Cerebellar nuclear complex (tissue), 1 donor: ENCODE measurements around the gene BIN1.

Experiments used
- DNase-seq, 2 experiments: peaks; one replicate each; lab custom pipeline; 2025; lab: John Stamatoyannopoulos, UW

The BIN1 gene

GRCh38 chr2:127103243-127104165, 3.5 kb downstream of the BIN1 start:
- DNase-seq = no peak

DNA sequence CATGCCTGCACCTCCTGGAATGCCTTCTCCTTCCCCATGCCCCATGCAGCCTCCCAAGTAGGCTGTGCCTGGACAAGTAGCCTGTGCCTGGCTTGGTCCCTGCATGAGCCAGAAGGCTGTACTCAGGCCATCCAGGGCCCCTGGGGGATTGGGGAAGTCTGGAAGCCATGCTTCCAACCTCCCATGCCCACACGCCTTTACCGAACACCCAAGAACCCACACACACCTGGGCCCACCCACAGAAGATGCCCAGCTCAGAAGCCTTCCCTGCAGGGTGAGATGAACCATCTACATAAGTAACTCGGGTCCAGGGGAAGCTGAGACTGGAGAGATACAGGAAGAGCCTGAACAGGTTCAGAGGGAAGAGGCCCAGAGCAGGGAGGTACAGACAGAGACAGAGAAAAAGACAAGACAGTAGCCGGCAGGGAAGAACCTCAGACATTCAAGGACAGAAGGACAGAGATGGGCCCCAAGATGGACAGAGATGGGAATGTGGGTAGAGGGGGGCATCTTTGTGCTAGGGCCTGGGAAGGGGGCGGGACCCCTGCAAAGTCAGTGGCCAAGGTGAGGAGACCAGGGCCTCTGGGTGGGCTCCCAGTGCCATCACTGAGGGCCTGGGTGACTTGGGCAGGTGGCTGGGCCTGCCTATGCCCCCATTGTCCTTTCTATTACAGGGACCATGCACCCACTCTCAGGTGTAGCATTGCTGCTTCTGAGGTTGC, 4.3 kb downstream of the BIN1 start:
- DNase-seq = no peak

DNA sequence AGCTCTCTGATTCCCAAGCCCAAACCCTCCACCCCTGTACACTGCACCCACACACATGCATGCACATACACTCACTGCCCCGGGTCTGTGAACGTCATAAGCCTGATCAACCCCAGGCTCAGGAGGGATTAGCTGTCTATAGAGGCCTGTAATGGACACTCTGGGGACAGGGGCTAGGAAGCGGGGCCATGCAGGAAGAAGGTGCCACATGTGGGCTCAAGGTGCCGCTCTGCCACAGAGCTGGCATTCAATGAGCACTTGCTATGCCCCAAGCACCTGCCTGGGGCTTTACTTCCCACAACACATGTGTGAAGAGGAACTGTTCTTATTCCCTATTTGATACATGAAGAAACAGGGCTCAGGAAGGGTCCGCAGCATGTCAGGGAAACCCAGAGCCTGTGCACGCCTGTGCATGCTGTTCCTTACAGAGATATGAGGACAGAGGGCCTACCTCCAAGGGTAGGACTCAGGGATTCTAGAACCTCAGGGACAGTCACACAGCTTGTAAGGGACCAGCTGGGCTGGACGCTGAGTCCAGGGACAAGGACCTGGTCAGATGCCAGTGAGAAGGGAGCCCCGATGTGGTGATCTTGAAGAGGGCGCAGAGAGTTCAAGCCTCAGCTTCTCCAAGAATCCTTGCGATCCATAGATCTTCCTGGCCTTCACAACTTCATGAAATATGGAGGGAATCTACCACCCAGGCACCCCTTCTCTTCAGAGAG, 5.0 kb downstream of the BIN1 start:
- no peak for DNase-seq

DNA sequence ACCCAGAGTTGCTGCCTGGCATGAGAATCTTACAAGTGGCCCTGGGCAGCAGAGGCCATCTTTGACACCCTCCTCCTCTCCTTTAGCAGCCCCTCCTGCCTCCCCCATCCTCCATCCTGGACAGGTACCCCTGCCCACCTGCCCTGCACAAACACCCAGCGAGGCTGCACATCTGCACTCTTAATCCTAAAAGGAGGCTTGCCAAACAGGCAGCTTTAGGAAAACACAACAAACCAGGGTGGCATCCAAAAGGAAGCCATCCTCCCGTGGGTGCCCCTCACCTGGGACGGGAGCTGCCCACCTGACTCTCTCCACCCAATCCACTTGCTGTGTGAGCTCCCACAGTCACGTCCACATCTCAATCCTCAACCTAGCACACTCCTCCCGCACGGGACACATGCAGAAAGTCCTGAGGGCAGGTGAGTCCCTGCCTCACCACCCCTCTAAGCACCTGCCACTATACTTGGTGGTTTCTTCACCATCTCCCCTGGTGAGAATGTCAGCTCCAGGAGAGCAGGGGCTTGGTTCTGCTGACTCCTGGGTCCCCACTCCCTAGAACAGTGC, 5.8 kb downstream of the BIN1 start:
- DNase-seq = no peak

DNA sequence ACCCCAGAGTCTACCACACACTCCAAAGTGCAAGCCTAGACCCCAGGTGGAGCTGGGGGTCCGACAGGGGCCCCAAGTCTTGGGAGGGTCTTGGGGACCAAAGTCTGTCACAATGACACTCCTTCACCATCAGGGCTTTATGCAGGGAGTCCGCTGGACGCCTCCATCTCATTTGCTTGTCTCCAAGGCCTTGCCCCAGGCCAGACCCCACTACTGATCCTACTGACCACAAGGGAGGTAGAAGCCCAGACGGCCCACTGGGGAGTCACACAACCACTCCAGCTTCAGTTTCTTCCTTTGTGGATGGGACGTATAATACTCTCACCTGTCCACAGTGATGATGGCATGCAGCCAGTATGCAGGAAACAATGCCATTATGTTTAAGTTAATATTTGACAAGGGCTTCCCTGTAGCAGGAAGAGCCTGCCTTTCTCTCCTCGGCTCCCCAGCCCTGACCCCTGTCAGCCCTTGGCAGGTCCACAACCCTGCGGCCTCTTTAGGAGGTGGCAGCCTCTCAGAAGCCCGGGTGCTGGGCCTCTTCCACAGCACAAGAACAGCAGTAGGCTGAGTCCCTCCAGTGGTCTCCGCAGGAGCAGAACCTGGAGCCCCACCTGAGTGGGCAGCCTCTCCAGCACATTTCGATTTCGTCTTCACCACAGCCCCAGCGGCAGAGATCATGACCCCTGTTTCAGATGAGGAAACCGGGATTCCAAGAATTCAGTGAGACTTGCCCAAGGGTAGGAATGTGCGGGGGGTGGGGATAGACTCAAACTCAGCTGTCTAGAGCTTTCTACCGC, 6.5 kb downstream of the BIN1 start:
- no peak for DNase-seq

DNA sequence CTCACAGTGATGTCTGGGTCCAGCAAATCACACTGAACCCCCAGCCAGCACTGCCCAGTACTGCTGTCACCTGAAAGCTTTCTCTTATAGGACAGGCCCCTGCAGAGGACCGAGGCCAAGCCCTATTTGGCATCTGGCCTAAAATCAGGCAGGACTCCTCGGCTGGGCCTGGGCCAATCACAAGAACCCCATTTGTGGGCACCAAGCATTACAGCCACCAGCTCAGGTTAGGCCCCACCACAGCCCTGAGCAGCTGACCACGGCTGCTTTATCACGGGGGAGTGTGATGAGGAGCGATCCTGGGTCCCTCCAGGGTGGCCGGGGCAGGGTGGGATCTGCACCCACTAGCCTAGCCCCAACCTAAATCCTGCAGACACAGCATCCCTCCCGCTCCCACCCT, 8.2 kb downstream of the BIN1 start:
- no peak for DNase-seq

GRCh38 chr2:127097841-127098651, 8.9 kb downstream of the BIN1 start:
- DNase-seq = no peak

- no peak for DNase-seq
Measured at GRCh38 chr2:127097471-127097765, 9.5 kb downstream of the BIN1 start.

DNA sequence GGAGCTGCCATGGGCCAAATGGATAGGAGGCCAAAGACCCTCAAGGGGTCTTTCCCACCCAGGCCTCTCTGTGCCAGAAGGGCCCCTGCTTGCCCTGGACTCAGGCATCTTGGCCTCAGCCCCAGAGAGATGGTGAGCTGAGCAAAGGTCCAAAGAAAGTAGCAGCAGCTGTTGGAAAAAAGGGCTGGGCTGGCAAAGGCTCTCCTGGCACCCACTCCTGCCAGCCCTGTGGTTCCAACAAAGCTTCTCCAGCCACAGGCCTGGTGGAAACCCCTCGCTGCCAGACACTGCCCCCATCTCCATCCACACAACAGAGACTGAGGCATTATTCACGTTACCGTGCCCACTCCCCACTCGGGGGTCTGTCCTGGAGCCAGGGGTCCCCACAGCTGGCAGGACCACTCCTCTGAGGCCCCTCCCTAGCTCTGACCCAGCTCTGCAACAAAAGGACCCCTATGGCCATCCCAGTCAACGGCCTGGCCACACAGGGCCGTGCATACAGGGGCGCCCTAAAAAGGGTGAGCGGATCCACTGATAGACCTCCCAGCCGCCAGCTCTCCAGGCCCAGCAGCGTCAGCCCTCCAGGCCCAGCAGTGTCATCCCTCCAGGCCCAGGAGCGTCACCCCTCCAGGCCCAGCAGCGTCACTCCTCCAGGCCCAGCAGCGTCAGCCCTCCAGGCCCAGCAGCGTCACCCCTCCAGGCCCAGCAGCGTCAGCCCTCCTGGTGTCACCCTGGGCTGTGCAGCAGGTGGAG, 10.1 kb downstream of the BIN1 start:
- DNase-seq = no peak

GRCh38 chr2:127096280-127096679, 10.7 kb downstream of the BIN1 start:
- DNase-seq = no peak

GRCh38 chr2:127095784-127096183, 11.2 kb downstream of the BIN1 start:
- DNase-seq = no peak

DNA sequence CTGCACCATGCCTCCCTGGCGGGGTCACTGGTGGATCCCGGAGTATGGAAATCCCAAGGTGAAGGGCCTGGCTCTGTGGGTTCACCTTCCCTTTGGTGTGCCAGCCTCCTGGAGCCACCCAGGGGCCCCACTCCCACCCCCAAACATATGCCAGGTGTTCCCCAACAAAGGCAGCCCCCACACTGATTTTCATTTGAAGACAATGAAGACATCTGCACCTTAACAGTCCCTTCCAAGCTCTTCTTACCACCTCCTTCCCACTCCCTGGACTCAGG, 11.7 kb downstream of the BIN1 start:
- no peak for DNase-seq

DNA sequence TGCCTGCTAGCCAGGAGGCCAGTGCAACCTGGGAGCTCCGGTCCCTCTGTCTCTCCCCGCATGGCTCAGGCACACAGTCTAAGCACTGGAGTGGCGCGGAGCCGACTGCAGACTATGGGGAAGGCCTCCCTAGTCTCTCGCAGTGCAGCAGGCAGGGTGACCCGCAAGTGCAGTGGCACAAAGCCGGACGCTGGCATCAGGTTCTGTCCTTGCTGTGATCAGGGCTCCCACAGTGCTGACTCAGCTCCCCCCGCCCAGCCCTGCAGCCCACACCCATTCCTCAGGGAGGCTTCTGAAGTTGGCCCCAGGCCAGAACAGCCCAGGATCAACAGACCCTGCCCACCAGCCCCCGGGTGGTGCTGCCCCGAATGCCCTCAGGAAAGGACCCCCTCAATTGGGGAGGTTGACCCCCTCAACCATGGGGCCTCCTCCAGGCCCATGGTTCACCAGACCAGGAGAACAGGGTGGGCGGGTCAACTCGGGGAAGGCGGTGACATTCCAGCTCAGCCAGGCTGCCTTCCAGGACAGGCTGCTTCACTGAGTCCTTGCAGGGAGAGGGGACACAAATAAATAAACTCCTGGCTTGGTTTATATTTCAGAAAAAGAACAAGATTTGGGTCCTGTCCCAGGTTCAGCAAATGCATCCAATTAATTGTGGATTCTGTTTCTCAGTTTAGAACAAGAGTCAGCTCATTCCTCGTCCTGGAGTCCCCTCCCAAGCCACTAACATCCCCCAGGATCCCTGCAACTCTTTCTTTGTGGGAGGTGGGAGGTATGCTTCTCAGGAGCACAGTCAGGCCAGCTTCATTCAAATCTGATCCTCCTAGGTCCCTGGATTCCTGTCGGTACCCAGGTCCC, 12.2 kb downstream of the BIN1 start:
- no peak for DNase-seq

- DNase-seq = no peak
Measured at GRCh38 chr2:127093648-127094210, 13.2 kb downstream of the BIN1 start.

GRCh38 chr2:127092901-127093516, 13.9 kb downstream of the BIN1 start:
- DNase-seq = no peak

- DNase-seq = no peak
Measured at GRCh38 chr2:127092306-127092705, 14.6 kb downstream of the BIN1 start.

DNA sequence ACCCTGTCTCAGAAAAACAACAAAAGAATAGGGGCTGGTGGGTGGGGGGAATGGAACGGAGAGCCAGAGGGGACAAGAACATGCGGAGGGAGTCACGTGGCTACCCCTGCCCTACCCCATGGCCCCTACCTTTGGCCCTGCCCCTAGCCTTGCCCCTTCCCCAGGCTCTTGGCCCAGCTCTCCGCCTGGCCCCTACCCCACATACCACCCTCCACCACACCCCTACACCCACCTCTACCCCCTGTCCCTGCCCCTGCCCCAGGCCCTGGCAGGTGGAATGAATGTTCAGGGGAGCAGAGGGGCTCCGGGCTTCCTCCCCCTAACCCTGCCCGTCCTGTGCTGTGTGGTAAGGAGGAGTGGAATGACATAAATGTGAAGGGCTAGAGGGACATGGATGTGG, 15.1 kb downstream of the BIN1 start:
- DNase-seq = no peak

DNA sequence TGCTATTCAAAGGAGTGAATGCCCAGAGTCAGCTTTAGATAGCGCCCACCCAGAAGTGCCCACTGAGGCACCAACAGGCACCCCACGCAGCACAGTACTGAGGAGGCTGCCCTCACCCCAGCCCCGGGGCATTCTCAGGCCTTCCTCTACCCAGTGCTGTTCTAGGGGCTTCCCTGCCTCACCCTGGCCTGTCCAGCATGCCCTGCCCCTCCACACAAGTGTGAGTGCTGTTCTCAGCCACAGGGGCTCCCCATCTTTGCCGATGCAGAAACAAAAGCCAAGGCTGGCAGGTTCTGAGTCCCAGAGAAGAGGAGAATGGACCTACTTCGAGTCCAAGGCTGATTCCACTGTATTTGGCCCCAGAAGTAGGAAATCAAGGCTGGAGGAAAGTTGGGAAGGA, 15.8 kb downstream of the BIN1 start:
- no peak for DNase-seq
